Gastrocnemius medialis (tissue), 4 donors: ENCODE measurements around the gene LRRC63.
"Not testable (repeated sequence)": the region's sequence is repeated elsewhere in the genome, so short reads cannot be mapped to it uniquely, and the experiment has no call there.

Source experiments
- POLR2A ChIP-seq, 2 donors: fragments of 450-650 bp; IDR thresholded peaks; one replicate each; pipeline ENCODE4 v1.6.1; 2017; ENCODE audit warnings: antibody characterized with exemption in 2 of 2, mild to moderate bottlenecking in 2 of 2, moderate library complexity in 2 of 2
- TF ChIP-seq, protein P1 (sequence below), 5 experiments: fragments of 450-650 bp in 3 of 5; fragments of 200-600 bp in 2 of 5; sonication (generic) in 2 of 5; IDR thresholded peaks in 4 of 5; conservative IDR thresholded peaks in 1 of 5; 1 replicate in 4 of 5; 2 replicates in 1 of 5; pipeline ENCODE4 v1.5.1; 2016 to 2019; ENCODE audit warnings: antibody characterized with exemption in 5 of 5, mild to moderate bottlenecking in 3 of 5, moderate library complexity in 3 of 5

DNA sequence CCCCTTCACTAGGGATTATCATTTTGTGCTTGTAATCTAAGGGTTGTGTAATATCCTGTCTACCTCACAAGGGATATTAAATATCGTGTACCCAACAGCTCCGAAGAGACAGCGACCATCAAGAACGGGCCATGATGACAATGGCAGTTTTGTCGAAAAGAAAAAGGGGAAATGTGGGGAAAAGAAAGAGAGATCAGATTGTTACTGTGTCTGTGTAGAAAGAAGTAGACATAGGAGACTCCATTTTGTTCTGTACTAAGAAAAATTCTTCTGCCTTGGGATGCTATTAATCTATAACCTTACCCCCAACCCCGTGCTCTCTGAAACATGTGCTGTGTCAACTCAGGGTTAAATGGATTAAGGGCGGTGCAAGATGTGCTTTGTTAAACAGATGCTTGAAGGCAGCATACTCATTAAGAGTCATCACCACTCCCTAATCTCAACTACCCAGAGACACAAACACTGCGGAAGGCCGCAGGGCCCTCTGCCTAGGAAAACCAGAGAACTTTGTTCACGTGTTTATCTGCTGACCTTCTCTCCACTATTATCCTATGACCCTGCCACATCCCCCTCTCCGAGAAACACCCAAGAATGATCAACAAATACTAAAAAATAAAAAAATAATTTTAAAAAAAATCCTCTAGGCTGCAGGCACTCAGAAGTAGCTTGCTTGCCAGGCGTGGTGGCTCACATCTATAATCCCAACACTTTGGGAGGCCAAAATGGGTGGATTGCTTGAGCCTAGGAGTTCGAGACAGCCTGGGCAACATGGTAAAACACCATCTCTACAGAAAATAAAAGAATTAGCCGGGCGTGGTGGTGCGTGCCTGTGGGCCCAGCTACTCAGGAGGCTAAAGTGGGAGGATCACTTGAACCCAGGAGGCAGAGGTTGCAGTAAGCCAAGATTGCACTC, 72.4 kb downstream of the LRRC63 start:
- TF ChIP-seq, protein P1, sequence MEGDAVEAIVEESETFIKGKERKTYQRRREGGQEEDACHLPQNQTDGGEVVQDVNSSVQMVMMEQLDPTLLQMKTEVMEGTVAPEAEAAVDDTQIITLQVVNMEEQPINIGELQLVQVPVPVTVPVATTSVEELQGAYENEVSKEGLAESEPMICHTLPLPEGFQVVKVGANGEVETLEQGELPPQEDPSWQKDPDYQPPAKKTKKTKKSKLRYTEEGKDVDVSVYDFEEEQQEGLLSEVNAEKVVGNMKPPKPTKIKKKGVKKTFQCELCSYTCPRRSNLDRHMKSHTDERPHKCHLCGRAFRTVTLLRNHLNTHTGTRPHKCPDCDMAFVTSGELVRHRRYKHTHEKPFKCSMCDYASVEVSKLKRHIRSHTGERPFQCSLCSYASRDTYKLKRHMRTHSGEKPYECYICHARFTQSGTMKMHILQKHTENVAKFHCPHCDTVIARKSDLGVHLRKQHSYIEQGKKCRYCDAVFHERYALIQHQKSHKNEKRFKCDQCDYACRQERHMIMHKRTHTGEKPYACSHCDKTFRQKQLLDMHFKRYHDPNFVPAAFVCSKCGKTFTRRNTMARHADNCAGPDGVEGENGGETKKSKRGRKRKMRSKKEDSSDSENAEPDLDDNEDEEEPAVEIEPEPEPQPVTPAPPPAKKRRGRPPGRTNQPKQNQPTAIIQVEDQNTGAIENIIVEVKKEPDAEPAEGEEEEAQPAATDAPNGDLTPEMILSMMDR (IDR thresholded peaks at IDR 0.05 in 4 of 5, conservative IDR thresholded peaks at IDR 0.05 in 1 of 5), result not testable (repeated sequence)
- not testable (repeated sequence) for TF ChIP-seq POLR2A (IDR thresholded peaks at IDR 0.05)
